GM21423 (cell line): Measurements from ENCODE around the gene POLR3F.
"Not testable (repeated sequence)": the region's sequence is repeated elsewhere in the genome, so short reads cannot be mapped to it uniquely, and the experiment has no call there.

Experiments used
- ATAC-seq: cut with Tn5 transposase; IDR thresholded peaks from one replicate; pipeline ENCODE4 v1.9.1; 2021; ENCODE audit warnings: mild to moderate bottlenecking, moderate library complexity; ENCODE audit not compliant: unreplicated experiment

Gene POLR3F

GRCh38 chr20:18466894-18467730, at the start of gene POLR3F, which contains the start of gene DZANK1:
Gene POLR3F (plus strand): TSS chr20:18467390. CDS start chr20:18467507, 117 bp downstream.
Gene DZANK1 (minus strand): TSS chr20:18467030. CDS start chr20:18465358, 1,672 bp downstream.
- ATAC-seq = peak; percentile 94

- no peak for ATAC-seq
Observed at GRCh38 chr20:18421608-18422007, 45.6 kb upstream of the POLR3F start.

- ATAC-seq = no peak
Observed at GRCh38 chr20:18427214-18427613, 40.0 kb upstream of the POLR3F start.

GRCh38 chr20:18428490-18429173, 38.6 kb upstream of the POLR3F start:
- no peak for ATAC-seq

- ATAC-seq = no peak
Observed at GRCh38 chr20:18430172-18430826, 36.9 kb upstream of the POLR3F start.

GRCh38 chr20:18431206-18431605, 36.0 kb upstream of the POLR3F start:
- no peak for ATAC-seq

- ATAC-seq = no peak
Observed at GRCh38 chr20:18436847-18437246, 30.3 kb upstream of the POLR3F start.

GRCh38 chr20:18440403-18440802, 26.8 kb upstream of the POLR3F start:
- ATAC-seq = no peak

- no peak for ATAC-seq
Observed at GRCh38 chr20:18443886-18444285, 23.3 kb upstream of the POLR3F start.

- ATAC-seq = no peak
Observed at GRCh38 chr20:18456600-18456999, 10.6 kb upstream of the POLR3F start.

GRCh38 chr20:18465536-18466200, 1.5 kb upstream of the POLR3F start:
- peak; percentile 34 for ATAC-seq

GRCh38 chr20:18466574-18466893, 656 bp upstream of the POLR3F start:
- ATAC-seq = peak; percentile 16

GRCh38 chr20:18477218-18477617, 10.0 kb downstream of the POLR3F start:
- ATAC-seq = no peak

- ATAC-seq = no peak
Observed at GRCh38 chr20:18477821-18478220, 10.6 kb downstream of the POLR3F start.

GRCh38 chr20:18481596-18481995, 14.4 kb downstream of the POLR3F start:
- ATAC-seq = no peak

GRCh38 chr20:18488301-18488700, 21.1 kb downstream of the POLR3F start:
- no peak for ATAC-seq

- no peak for ATAC-seq
Observed at GRCh38 chr20:18496042-18496441, 28.9 kb downstream of the POLR3F start.

- peak; percentile 99 for ATAC-seq
Observed at GRCh38 chr20:18496740-18497592, 29.8 kb downstream of the POLR3F start, which contains the start of gene RBBP9. Gene RBBP9 (minus strand): TSS chr20:18497225. CDS start chr20:18497167, 58 bp downstream.

- ATAC-seq = no peak
Observed at GRCh38 chr20:18497603-18498002, 30.4 kb downstream of the POLR3F start.

- not testable (repeated sequence) for ATAC-seq
Observed at GRCh38 chr20:18501672-18502071, 34.5 kb downstream of the POLR3F start.
